ENCODE measurements around the gene OR4F6. TPM values are rescaled to one million over a fixed set of nuclear protein-coding genes. Genes with fewer than 3 reads are reported as not detected.

The OR4F6 gene
- polyA plus RNA-seq, 1 of the 3 experiments (the other 2 are of a cell fraction), result not detected

DNA sequence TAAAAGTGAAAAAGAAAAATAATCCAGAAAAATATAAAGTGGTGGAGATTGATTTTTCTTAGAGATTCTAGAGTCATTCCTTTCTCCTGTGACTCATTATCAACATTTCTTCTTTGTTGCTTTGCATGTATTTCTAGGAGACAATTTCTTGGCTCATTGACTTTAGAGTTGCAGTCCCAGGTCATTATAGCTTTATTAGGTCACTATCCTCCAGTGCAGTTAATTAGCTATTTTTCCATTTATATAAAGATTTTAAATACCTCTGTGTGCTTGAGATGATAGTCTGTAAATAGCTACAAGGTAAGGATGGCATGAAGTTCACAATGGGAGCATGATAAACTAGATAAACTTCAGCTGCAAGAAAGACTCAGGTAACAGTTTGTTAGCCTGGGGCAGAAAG, 8.6 kb downstream of the OR4F6 start, which contains the start of gene OR4F15:
TSS of gene OR4F15 (plus strand) at position 301 of the 400 bp plus-strand sequence. CDS start 5,985 bp downstream, outside the sequence.
- H3K4me3 ChIP-seq (ENCODE audit: low read depth in 2 of 2, low read length in 1 of 2), result no peak within 1 kb of the TSS
- POLR2A ChIA-PET, result no interaction called here

DNA sequence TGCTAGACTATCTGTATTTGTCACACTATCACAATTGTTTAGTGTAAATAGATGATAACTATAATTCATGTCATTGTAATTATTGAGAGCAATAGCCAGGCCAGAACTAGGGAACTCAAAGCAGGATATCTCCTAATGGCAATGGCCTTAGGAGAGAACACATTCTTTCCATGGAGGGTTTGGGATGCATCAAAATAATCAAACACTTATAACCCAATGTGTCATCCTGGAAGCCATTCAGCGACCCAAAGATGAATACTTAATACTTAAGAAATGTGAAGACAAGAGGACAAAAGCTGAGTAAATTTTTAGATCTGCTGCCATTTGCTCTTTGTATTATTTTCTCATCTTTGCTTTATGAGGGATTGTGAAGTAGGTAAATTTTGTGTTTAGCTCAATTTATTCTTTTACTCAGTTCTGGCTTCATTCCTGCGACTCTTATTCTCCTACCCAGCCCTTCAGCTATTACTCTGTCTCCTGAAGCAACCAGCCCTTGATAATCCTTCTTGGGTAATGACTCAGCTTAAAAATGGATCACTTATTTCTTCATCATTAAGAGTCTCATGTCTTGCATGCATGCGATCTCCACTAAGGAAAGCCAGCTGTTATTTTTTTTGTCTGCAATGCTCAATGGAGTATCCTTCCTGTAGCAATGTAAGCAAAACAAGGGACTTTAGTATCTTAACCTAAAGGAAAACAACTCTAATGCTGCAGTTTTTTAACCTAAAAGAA, 10.7 kb downstream of the OR4F6 start:
- no peaks in the 10 kb centered on the region for H3K36me3 ChIP-seq (replicated peaks in 1 of 2; ENCODE audit: control insufficient read depth in 1 of 2, insufficient read depth in 2 of 2, low read length in 1 of 2)
- H2AFZ ChIP-seq (ENCODE audit: low read depth), result no peak overlapping the region
- no peak overlapping the region for H3K27ac ChIP-seq (ENCODE audit: low read depth in 2 of 2, low read length in 1 of 2)
- H4K20me1 ChIP-seq (ENCODE audit: insufficient read depth), result no peaks in the 10 kb centered on the region
- DNase-seq, result no peak
- H3K4me1 ChIP-seq (ENCODE audit: control insufficient read depth in 1 of 2, insufficient read depth in 2 of 2, low read depth in 1 of 2, low read length in 1 of 2), result no peaks in the 10 kb centered on the region; a peak in 1 of 4 replicates
- POLR2A ChIA-PET, result no interaction called here
- no peaks in the 10 kb centered on the region for H3K9me3 ChIP-seq
- TF ChIP-seq ELF1 (IDR thresholded peaks at IDR 0.05), result no peak
- no peak overlapping the region for H3K4me3 ChIP-seq (ENCODE audit: low read depth in 2 of 2, low read length in 1 of 2)
- no peaks in the 10 kb centered on the region for H3K79me2 ChIP-seq (ENCODE audit: insufficient read depth)
- 26% methylated on average over 3 of the region's 3 CpGs for WGBS (ENCODE audit: low lambda C conversion rate)
- H3F3A ChIP-seq (replicated peaks; ENCODE audit: insufficient read depth), result no peaks in the 10 kb centered on the region
- CTCF ChIA-PET, result no interaction called here
- H3K9ac ChIP-seq, result no peak overlapping the region
- H3K9me2 ChIP-seq, result no peaks in the 10 kb centered on the region
- H3K27me3 ChIP-seq (ENCODE audit: insufficient read depth), result no peaks in the 10 kb centered on the region
- H3K4me2 ChIP-seq, result no peak overlapping the region

More for the DNA sequence above, 8.6 kb downstream of the OR4F6 start, which contains the start of gene OR4F15:
- H2AFZ ChIP-seq (ENCODE audit: low read depth), result no peak within 1 kb of the TSS
- no peak within 1 kb of the TSS for H3K4me2 ChIP-seq
- H3K27me3 ChIP-seq (ENCODE audit: insufficient read depth), result no peaks in the 10 kb centered on the region
- CTCF ChIA-PET, result no interaction called here
- H3K4me1 ChIP-seq (ENCODE audit: control insufficient read depth in 1 of 2, insufficient read depth in 2 of 2, low read depth in 1 of 2, low read length in 1 of 2), result no peaks in the 10 kb centered on the region; a peak in 1 of 4 replicates
- no peaks in the 10 kb centered on the region for H3K36me3 ChIP-seq (replicated peaks in 1 of 2; ENCODE audit: control insufficient read depth in 1 of 2, insufficient read depth in 2 of 2, low read length in 1 of 2)
- H3K27ac ChIP-seq (ENCODE audit: low read depth in 2 of 2, low read length in 1 of 2), result no peak within 1 kb of the TSS
- H3F3A ChIP-seq (replicated peaks; ENCODE audit: insufficient read depth), result peaks cover 3% of the 10 kb centered on the region
- TF ChIP-seq TAF1 (IDR thresholded peaks at IDR 0.05; ENCODE audit: borderline replicate concordance, low read depth, low read length), result no peak
- H4K20me1 ChIP-seq (ENCODE audit: insufficient read depth), result no peaks in the 10 kb centered on the region
- no peaks in the 10 kb centered on the region for H3K9me3 ChIP-seq
- H3K9ac ChIP-seq, result no peak within 1 kb of the TSS
- H3K79me2 ChIP-seq (ENCODE audit: insufficient read depth), result no peaks in the 10 kb centered on the region
- no peaks in the 10 kb centered on the region for H3K9me2 ChIP-seq
- no peak for DNase-seq

DNA sequence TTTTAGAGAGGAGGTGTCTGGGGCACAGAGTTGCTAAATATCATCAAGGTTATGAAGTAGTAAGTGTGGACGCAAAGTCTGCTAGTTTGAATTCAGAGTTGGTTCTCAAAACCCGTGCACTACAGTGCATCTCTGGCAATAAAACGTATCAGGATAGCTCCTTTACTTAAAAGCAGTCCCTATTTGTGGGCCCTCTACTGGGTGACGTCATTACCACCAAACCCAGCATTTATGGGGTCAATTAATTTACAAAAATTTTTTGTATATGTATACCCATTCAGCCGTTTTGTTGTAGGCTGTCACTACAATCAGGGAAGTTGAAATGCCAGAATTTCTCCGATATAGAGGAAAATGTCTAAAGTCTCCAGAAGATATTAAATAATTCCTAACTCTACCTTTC, 17.5 kb downstream of the OR4F6 start:
- WGBS (ENCODE audit: low lambda C conversion rate), result 28% methylated on average over 6 of the region's 6 CpGs
- H3K9me3 ChIP-seq, result no peaks in the 10 kb centered on the region
- H3K27me3 ChIP-seq (ENCODE audit: insufficient read depth), result no peaks in the 10 kb centered on the region
- TF ChIP-seq EZH2phosphoT487 (IDR thresholded peaks at IDR 0.05; ENCODE audit: borderline replicate concordance, low read depth), result no peak
- no peak for TF ChIP-seq SMC3 (IDR thresholded peaks at IDR 0.05; ENCODE audit: low read depth, low read length)
- no peak for TF ChIP-seq RAD21 (IDR thresholded peaks at IDR 0.05; ENCODE audit: low read length)
- TF ChIP-seq EP300 (IDR thresholded peaks at IDR 0.05; ENCODE audit: borderline replicate concordance in 1 of 2, low read depth in 1 of 2, low read length in 1 of 2), result no peak
- TF ChIP-seq ELF1 (IDR thresholded peaks at IDR 0.05), result no peak
- no peak for TF ChIP-seq NFIC (IDR thresholded peaks at IDR 0.05; ENCODE audit: borderline replicate concordance)
- TF ChIP-seq, protein P1, sequence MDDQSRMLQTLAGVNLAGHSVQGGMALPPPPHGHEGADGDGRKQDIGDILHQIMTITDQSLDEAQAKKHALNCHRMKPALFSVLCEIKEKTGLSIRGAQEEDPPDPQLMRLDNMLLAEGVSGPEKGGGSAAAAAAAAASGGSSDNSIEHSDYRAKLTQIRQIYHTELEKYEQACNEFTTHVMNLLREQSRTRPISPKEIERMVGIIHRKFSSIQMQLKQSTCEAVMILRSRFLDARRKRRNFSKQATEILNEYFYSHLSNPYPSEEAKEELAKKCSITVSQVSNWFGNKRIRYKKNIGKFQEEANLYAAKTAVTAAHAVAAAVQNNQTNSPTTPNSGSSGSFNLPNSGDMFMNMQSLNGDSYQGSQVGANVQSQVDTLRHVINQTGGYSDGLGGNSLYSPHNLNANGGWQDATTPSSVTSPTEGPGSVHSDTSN (IDR thresholded peaks at IDR 0.05), result no peak
- no peak for TF ChIP-seq TAF1 (IDR thresholded peaks at IDR 0.05; ENCODE audit: borderline replicate concordance, low read depth, low read length)
- no peak for TF ChIP-seq POLR2AphosphoS5 (IDR thresholded peaks at IDR 0.05; ENCODE audit: low read depth, low read length)
- TF ChIP-seq MEF2A (IDR thresholded peaks at IDR 0.05; ENCODE audit: borderline replicate concordance, low read depth), result no peak
- no peak for TF ChIP-seq RCOR1 (IDR thresholded peaks at IDR 0.05; ENCODE audit: low read length)
- TF ChIP-seq, protein P2, sequence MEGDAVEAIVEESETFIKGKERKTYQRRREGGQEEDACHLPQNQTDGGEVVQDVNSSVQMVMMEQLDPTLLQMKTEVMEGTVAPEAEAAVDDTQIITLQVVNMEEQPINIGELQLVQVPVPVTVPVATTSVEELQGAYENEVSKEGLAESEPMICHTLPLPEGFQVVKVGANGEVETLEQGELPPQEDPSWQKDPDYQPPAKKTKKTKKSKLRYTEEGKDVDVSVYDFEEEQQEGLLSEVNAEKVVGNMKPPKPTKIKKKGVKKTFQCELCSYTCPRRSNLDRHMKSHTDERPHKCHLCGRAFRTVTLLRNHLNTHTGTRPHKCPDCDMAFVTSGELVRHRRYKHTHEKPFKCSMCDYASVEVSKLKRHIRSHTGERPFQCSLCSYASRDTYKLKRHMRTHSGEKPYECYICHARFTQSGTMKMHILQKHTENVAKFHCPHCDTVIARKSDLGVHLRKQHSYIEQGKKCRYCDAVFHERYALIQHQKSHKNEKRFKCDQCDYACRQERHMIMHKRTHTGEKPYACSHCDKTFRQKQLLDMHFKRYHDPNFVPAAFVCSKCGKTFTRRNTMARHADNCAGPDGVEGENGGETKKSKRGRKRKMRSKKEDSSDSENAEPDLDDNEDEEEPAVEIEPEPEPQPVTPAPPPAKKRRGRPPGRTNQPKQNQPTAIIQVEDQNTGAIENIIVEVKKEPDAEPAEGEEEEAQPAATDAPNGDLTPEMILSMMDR (IDR thresholded peaks at IDR 0.05), result no peak
- TF ChIP-seq FOSL2 (IDR thresholded peaks at IDR 0.05; ENCODE audit: borderline replicate concordance, low read depth), result no peak
- no peak for TF ChIP-seq GATA2 (CRISPR knock-in tag; IDR thresholded peaks at IDR 0.05)
- H3K4me3 ChIP-seq (ENCODE audit: low read depth in 2 of 2, low read length in 1 of 2), result no peak overlapping the region
- H2AFZ ChIP-seq (ENCODE audit: low read depth), result no peak overlapping the region
- no peaks in the 10 kb centered on the region for H3K4me1 ChIP-seq (ENCODE audit: control insufficient read depth in 1 of 2, insufficient read depth in 2 of 2, low read depth in 1 of 2, low read length in 1 of 2)
- no peak overlapping the region for H3K9ac ChIP-seq
- POLR2A ChIA-PET, result no interaction called here
- no peak overlapping the region for H3K27ac ChIP-seq (ENCODE audit: low read depth in 2 of 2, low read length in 1 of 2)
- no peaks in the 10 kb centered on the region for H4K20me1 ChIP-seq (ENCODE audit: insufficient read depth)
- CTCF ChIA-PET, result no interaction called here
- no peaks in the 10 kb centered on the region for H3K79me2 ChIP-seq (ENCODE audit: insufficient read depth)
- no peak overlapping the region for H3K4me2 ChIP-seq
- DNase-seq, result no peak
- no peaks in the 10 kb centered on the region for H3K9me2 ChIP-seq
- no peaks in the 10 kb centered on the region for H3K36me3 ChIP-seq (replicated peaks in 1 of 2; ENCODE audit: control insufficient read depth in 1 of 2, insufficient read depth in 2 of 2, low read length in 1 of 2)
- no peaks in the 10 kb centered on the region for H3F3A ChIP-seq (replicated peaks; ENCODE audit: insufficient read depth)

Data from SK-N-SH (cell line).